Measurements from ENCODE around the gene LCP2. TPM values are rescaled to one million over a fixed set of nuclear protein-coding genes. Genes with fewer than 3 reads are reported as not detected.

The LCP2 gene
- total and polyA plus RNA-seq, 2 of the 8 experiments (the other 6 are each of a cell fraction or from before 2014, with no cell fraction given), result 0.26 to 0.33 TPM

DNA sequence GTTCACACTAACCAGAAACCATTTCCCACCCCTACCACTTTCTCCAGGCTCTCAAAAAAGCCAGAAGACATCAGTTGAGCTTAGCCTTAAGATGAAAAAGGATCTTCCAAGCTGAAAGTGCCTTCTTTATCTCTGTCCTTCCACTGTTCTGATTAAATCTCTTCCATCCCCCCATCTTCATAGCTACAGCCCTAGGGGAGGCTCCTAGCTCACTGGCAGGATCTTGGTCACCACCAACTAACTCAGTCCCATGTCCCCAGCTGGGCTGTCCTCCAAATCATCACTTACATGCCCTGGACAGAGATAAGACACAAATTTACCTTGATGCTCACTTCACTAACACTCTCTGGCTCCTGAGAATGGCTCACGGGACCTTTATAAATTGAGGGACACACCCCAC lies 14.3 kb downstream of the LCP2 start (continued):
- TF ChIP-seq RAD21 (IDR thresholded peaks at IDR 0.05 in 1 of 2, conservative IDR thresholded peaks at IDR 0.05 in 1 of 2; ENCODE audit: low read depth in 2 of 2, low read length in 2 of 2) (no peak), SP2 (IDR thresholded peaks at IDR 0.05; ENCODE audit: low read length) (no peak), SP1 (IDR thresholded peaks at IDR 0.05; ENCODE audit: low read depth, low read length) (no peak), SIN3A (conservative IDR thresholded peaks at IDR 0.05 in 1 of 2, IDR thresholded peaks at IDR 0.05 in 1 of 2; ENCODE audit: low read depth in 1 of 2, low read length in 2 of 2) (no peak), ZNF274 (IDR thresholded peaks at IDR 0.05; ENCODE audit: borderline replicate concordance, extremely low read depth, low read length) (no peak), CEBPB (IDR thresholded peaks at IDR 0.05; ENCODE audit: low read depth, low read length) (no peak), CBX8 (IDR thresholded peaks at IDR 0.05; ENCODE audit: borderline replicate concordance, low read depth, low read length) (no peak), EP300 (IDR thresholded peaks at IDR 0.05; ENCODE audit: borderline replicate concordance in 1 of 2, low read depth in 2 of 2, low read length in 2 of 2) (no peak)

All from H1 (cell line).